ENCODE data around the gene TULP3. TPM values are rescaled to one million over a fixed set of nuclear protein-coding genes. Genes with fewer than 3 reads are reported as not detected.

Gene TULP3
- polyA plus RNA-seq, 4 donors, result 34.0 to 43.0 (median 35.3) TPM

DNA sequence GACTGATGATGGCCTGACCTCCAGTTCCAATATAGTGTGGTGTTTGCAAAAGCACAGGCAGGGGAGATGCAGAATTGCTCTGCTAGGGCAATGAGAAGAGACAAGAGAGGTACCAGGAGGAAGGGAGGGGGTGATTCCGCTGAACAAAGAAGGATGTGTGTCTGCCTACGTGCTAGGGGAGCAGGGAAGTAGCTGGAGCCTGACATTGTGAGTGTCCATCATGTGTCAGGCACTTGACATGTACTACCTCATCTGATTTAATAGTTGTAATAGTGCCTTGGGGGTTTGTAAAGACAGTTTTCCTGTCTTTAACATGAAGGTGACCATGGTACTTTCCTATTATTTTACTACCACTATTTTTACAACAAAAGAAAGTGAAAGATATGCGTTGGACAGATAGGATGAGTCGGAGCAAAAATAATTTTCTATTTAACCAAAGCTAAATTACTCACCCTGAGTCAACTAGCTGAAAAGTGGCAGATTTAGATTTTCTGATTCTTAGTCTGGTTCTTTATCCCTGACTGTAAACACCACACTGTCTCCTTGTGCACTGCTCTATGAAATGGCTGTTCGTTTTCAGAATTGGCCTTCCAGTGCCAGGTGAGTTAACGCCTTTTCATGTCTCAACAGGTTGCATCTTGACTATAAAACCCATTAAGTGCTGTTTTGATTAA is 34.8 kb downstream of the TULP3 start:
- no peak for DNase-seq (ENCODE audit: low read depth in 4 of 4, low spot score in 3 of 4)

DNA sequence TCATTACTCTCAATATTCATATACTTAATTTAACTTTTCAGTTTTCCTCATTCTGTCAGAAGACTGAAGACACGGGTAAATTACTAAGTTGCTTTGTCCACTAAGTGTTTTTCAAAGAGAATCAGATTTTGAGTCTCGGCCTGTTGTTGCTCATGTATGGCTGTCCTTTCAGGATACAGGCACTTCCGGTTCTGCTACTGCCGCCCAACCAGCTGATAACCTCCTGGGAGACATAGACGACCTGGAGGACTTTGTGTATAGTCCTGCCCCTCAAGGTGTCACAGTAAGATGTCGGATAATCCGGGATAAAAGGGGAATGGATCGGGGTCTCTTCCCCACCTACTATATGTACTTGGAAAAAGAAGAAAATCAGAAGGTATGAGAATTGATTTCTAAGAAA is 40.2 kb downstream of the TULP3 start:
- DNase-seq (ENCODE audit: low read depth in 4 of 4, low spot score in 3 of 4), result no peak

DNA sequence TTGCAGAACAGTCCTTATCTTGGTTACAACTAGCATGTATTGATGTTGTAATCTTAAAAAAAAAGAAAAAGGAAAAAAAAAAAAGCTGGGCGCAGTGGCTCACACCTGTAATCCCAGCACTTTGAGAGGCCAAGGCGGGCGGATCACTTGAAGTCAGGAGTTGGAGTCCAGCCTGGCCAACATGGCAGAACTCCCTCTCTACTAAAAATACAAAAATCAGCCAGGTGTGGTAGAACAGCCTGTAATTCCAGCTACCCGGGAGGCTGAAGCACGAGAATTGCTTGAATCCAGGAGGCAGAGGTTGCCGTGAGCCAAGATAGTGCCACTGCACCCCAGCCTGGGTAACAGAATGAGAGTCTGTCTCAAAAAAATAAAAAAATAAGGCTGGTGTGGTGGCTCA is 42.9 kb downstream of the TULP3 start:
- DNase-seq (ENCODE audit: low read depth in 4 of 4, low spot score in 3 of 4), result no peak

DNA sequence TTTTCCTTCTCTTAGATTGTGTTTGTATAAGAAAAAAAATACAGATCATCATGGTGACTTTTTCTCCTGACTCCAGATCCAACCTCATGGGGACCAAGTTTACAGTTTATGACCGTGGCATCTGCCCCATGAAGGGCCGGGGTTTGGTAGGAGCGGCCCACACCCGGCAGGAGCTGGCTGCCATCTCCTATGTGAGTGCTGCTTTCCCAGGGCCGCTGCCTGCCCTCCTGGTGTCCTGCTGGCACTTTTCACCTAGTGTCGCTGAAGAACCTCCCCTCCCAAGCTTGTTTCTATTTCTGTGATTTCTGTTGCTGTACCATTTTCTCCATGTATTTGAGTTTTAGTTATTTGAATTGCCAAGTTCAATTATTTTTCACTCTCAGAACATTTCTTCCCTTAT is 43.7 kb downstream of the TULP3 start:
- no peak for DNase-seq (ENCODE audit: low read depth in 4 of 4, low spot score in 3 of 4)

DNA sequence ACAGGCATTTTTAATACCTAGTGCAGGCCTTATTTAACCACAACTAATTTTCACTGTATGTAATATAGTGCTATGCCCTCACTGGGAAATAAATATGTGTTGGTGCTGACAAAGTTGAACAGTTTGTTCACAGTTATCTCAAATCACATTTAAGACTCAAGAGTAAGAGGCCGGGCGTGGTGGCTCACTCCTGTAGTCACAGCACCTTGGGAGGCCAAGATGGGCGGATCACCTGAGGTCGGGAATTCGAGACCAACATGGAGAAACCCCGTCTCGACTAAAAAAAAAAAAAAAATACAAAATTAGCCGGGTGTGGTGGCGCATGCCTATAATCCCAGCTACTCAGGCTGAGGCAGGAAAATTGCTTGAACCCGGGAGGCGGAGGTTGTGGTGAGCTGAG is 45.6 kb downstream of the TULP3 start:
- DNase-seq (ENCODE audit: low read depth in 4 of 4, low spot score in 3 of 4), result no peak

DNA sequence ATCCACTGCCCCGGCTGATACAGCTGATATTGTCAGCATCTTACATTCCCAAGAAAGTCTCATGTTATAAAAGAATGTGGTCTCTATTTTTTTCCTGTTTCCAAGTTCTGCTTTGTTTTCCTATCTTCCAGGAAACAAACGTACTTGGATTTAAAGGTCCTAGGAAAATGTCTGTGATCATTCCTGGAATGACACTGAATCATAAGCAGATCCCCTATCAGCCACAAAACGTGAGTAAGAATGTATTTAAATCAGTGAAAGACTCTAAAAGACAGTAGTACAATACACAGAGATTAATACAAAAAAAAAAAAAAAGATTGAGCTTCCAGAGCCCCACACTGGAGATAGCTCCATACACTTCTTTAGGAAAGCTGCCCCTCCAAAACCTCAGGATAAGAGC is 46.8 kb downstream of the TULP3 start:
- DNase-seq (ENCODE audit: low read depth in 4 of 4, low spot score in 3 of 4), result no peak

DNA sequence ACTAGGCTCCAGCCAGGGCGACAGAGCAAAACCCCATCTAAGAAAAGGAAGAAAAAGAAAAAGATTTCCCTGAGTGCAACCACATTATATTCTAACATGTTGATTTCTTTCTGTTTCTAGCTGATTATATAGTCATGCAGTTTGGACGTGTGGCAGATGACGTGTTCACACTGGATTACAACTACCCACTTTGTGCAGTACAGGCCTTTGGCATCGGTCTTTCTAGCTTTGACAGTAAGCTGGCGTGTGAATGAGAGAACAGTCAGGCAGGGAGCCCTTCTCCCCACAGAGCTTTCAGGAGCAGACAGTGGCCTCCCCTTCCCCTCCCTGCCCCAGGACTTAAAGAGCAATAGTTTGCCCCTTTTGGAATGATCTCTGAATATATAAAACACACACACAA is 48.5 kb downstream of the TULP3 start:
- no peak for DNase-seq (ENCODE audit: low read depth in 4 of 4, low spot score in 3 of 4)

DNA sequence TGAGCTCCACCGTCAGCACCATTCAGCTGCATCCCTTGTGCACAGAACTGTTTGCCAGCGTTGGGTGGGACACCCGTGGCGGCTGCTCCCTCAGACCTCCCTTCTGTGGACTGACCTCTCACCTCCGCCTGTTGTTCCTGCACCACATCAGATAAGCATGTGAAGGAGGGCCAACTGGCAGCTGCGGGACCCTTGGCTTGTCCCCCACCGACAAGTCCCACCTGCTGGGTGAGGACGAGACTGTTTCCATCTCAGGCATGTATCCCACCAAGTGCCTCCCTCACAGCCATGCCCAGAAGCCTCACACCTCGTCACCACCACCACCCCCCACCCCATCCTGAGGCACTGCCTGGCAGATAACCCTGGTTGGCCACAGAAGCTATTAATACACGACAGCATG is 49.9 kb downstream of the TULP3 start:
- DNase-seq (ENCODE audit: low read depth in 4 of 4, low spot score in 3 of 4), result no peak

DNA sequence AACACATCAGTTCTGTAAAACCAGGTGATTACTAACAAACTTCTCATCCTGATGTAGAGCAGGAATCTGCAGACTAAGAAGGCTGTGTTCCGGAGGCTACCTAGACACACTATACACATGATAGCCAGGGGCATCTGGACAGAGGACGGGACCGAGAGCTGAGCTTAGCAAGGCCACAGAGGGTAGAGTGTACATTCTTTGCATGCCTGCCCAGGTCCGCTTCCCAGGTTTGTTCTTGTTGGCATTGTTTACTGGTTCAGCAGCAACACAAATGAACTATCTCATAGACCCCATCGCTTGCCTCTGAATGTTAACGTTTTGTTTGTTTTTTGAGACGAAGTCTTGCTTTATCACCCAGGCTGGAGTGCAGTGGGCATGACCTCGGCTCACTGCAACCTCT is 50.8 kb downstream of the TULP3 start:
- DNase-seq (ENCODE audit: low read depth in 4 of 4, low spot score in 3 of 4), result no peak

DNA sequence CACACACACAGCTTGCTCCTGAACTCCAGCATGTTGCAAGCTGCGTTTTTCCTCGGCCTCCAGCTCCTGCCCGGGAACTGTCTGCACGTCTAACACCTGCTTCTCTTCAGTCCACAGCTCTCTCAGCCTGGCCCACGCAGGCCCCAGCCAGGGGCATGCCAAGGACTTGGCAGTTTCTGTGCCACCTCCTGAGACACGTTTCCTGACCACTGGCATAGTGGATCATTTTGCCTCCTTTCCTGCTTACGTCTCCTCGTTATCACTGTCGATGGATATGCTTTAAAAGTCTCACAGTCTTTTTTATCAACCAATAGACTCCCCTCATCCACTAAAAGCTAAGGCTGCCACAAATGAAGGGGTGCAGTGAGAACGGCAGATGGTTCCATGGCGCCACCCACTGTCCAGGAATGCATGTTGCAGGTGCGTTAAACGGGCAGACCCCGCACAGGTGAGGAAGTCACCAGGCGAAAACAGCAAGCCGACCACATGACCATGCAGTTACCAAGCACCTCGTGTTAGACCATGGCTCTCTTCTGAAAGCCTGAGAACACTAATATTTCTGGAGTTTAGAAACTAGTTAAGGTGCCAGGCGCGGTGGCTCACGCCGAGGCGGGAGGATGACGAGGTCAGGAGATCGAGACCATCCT is 53.8 kb downstream of the TULP3 start:
- DNase-seq (ENCODE audit: low read depth in 4 of 4, low spot score in 3 of 4), result no peak

DNA sequence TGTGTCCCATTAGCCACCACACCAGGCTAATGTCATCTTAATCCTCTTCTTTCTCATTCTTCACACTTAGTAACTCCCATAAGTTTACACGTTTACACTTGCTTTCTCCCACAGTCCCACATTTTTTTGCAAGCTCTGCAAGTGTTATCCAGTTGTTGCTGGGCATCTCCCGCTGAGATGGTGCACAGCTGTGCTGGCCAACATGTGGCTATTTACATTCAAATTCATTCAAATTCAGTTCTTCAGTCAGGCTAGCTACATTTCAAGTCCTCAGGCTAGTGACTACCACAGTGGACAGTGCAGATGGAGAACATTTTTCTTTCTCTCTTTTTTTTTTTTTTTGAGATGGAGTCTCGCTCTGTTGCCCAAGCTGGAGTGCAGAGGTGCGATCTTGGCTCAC is 58.7 kb downstream of the TULP3 start:
- DNase-seq (ENCODE audit: low read depth in 4 of 4, low spot score in 3 of 4), result no peak

DNA sequence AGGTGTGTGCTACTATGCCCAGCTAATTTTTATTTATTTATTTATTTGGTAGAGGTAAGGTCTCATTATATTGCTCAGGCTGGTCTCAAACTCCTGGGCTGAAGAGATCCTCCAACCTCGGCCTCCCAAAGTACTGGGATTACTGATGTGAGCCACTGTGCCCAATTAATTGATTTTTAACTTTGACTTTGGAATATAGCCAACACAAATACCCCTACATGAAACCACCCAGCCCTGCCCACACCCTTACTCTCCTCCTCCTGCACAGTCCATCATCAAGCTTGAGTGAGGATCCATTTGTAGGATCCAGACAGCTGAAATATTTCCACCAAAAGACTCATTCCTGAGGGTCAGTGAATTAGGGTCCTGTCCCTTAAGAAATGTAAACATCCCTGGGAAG is 65.2 kb downstream of the TULP3 start:
- no peak for DNase-seq (ENCODE audit: low read depth in 4 of 4, low spot score in 3 of 4)

DNA sequence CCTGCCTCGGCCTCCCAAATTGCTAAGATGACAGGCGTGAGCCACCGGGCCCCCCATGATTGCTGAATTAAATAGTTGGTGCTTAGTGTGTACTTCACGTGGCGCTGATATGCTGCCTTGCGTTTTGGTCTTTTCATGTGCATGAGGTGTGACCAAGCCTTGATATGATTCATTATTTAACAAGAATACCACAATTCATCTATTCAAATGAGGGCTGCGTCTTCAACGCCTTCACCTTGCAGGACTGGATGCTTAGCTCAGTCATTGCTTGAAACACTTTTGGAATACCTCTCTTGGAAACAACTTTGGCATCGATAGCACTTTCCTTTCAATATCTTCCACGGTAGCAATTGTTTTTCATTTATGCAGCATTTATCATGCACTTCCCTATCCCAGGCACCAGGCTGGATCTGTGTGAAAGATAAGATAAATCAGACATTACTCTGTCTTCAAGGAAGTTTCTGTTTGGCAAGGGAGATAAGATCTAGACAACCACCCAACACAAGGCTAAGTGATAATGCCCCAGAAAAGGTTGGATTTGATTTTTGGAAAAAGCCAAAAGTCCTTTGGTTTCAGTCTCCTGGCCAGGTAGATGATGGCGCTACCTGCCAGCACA is 67.2 kb downstream of the TULP3 start:
- no peak for DNase-seq (ENCODE audit: low read depth in 4 of 4, low spot score in 3 of 4)

DNA sequence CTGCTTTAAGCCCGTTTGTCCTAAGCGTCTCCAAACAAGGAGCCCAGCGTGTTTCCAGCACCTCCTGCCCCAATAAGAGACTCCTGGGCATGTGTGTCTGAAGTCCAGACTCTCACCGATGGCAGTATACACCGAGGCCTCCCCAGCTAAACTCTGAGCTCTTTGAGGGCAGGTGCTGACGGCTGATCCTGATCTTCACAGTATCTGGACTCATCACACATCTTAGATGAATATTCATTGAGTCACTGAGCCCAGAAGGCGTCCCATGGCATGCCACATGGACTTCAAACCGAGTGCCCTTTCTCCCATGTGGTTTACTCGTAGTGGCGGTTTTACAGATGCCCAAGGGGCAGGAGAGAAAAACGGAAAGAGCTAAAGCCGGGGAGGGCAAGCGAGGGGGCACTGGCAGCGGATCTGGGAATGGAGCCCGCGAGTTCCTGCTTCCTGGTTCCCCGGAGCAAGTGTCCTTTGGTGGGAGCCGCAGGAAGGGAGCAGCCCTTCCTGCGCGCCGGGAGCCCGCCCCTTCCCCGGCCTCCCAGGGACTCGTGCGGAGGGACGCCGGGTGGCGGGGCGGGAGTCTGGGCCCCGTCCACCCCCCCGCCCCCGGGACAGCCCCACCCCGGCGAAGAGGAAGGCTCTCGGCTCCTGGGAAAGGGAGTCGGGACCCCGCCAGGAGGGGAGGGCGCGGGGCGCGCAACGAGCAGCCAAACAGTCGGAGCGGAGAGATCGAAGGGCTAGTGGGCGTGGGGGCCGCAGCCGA is 67.9 kb downstream of the TULP3 start:
- DNase-seq (ENCODE audit: low read depth in 4 of 4, low spot score in 3 of 4), result no peak

DNA sequence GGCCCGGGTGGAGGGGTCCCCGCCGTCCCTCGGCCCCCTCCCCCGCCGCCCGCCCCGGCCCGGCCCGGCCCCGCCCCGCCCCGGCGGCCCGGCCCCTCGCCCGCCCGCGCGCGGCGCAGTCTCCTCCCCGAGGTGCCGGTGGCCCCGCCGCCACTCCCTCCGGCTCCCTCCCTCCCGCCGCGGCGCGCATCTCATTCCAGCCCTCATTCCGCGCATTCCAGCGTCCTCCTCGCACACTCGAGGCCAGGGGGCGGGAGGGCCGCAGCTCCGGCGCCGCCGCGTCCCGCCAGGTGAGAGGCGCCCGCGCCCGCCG is 68.5 kb downstream of the TULP3 start, which contains the start of gene TEAD4:
TEAD4 (plus strand) TSS at position 206 of the 313 bp plus-strand sequence.
- peak in 2 of 4 donors; percentile 47 to 60 for DNase-seq (ENCODE audit: low read depth in 4 of 4, low spot score in 3 of 4)

DNA sequence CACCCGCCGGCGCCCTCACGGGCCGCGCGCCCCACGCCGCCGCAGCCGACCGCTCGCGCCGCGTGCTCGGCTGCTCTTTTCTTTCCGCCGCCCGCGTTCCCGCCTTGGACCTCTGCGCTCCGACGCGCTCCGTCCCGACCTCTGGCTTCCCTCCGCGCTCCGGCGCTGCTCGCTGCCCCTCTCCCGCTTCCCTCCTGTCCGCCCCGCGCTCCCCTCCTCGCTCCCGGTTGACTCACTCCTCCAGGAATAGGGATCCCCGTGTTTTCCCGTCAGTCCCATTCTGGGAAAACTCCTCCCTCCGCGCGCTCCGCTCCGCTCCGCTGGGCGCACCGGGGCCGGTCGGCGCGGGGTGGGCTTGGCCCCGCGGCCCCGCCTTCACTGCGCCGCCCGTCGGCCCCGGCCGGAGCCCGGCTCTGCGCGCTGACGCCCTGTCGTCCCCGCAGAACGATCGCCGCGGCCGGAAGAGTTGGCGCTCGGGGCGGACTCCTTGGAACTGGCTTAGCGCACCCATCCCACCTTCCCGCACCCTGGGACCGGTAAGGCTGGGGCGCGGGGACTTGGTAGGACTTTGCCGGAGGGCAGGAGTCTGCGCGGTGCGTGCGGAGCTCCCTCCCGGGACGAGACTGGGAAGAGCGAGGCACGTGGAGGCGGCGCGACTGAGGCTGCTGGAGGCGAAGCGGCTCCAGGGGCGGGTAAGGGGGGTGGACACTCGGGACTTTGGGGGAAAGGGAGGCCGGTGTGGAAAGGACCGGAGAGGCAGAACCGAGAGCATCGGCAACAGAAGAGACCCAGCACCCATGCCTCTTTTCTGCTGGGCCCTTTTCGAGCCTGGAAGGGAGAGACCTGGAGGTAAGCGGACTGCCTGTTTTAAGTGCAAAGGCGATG is 69.1 kb downstream of the TULP3 start:
- no peak for DNase-seq (ENCODE audit: low read depth in 4 of 4, low spot score in 3 of 4)

DNA sequence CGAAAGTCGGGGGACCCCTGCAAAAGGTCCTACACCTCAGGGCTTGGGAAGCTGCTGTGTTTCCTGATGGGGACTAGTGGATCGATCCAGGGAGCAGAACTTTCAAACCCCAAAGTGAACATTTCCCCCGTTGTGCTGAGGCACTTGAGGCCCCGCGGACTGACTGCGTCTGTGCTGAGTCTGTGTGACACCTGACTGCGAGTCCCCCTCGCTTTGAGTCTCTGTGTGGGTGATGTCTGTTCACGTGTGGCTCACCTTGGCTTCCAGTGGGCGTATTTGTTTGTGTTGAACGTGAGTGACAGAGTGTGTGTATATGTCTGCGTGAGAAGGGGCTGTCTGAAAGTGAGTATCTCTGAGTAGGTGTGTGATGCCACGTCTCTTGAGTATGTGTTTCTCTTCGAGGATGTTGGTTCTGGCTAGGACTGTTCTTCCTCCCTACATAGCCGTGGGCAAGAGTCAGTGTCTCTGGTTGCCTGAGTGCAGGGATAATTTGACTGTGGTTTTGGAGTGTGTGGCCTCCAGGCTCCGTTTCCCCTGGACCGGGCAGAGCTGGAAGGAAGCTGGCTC is 69.8 kb downstream of the TULP3 start:
- DNase-seq (ENCODE audit: low read depth in 4 of 4, low spot score in 3 of 4), result no peak

DNA sequence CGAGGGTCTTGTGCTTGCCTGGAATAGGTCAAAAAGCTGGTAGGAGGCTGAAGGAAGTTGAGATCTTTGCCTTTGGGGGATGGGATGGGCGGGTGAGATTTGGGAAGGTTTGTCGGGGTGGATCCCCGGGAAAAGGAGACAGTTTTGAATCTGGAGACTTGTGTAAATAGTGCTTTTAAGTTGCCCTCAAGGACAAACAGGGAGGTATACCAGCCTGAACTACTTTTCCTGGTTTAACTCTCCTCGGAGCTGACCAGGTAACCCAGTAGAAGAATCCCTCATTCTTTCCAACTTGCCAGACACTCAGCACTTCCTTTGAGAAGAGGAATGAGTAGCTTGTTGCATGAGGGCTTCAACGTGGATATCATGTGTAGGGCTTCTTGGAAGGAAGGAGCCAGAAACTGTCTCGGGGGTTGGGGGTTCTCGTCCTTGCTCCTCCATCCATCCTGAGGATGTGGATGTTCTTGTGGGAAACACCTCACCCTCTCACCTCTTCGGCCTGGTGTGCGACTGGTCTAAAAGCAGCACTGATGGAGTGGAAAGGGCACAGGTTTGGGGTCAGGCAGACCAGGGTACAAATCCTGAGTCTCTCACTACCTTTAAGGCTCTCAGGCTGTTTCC is 70.4 kb downstream of the TULP3 start:
- no peak for DNase-seq (ENCODE audit: low read depth in 4 of 4, low spot score in 3 of 4)

DNA sequence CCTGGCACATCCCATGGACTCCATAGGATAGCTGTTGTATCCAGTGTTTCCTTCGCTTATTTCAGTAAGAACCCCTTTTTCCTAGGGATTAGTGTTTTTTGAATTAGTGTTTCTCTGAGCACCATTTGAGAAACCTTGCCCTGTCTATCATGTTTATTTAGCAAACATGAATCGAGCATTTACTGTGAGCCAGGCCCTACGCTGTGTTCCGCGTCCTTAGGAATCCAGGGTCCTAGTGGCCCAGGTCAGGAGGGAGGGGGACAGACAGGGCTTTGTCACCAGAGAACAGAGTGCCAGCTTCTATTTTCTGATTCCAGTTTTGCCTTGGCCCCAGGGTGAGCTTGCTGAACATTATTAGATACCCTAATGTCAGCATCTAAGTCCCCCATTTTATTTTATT is 71.0 kb downstream of the TULP3 start:
- no peak for DNase-seq (ENCODE audit: low read depth in 4 of 4, low spot score in 3 of 4)

Data from left renal pelvis (tissue), 4 donors.